HEK293 (cell line): ENCODE measurements around the gene BLACAT1.

Experiments used
- CTCF ChIA-PET: fragments of 350-600 bp; formaldehyde crosslinking; extraction: SDS; loops from one replicate; lab custom pipeline; 2021; ENCODE audit warnings: antibody characterized with exemption; lab: Yijun Ruan, JAX
- POLR2A ChIA-PET: fragments of 300-600 bp; formaldehyde crosslinking; extraction: SDS; loops from one replicate; lab custom pipeline; 2020; ENCODE audit warnings: antibody characterized with exemption, inconsistent platforms; lab: Yijun Ruan, JAX
- H3K27ac ChIP-seq: fragments of 200-500 bp; sonication (Bioruptor generic); 2 replicates; pipeline ENCODE4 v1.5.1; 2014; ENCODE audit warnings: low read depth, low read length, control low read depth, inconsistent platforms; ENCODE audit errors: extremely low read depth
- H3K36me3 ChIP-seq, 2 experiments: fragments of 200-500 bp in 1 of 2; sonication (Bioruptor generic) in 1 of 2; 1 replicate in 1 of 2; 2 replicates in 1 of 2; pipeline ENCODE4 v1.5.1; 2014 to 2017; ENCODE audit warnings: inconsistent platforms in 2 of 2, low read length in 2 of 2; ENCODE audit not compliant: control insufficient read depth in 2 of 2, insufficient read depth in 1 of 2
- H3K4me1 ChIP-seq: fragments of 200-500 bp; sonication (Bioruptor generic); 2 replicates; pipeline ENCODE4 v1.5.1; 2014; ENCODE audit warnings: mild to moderate bottlenecking, low read length, inconsistent platforms; ENCODE audit not compliant: control insufficient read depth, insufficient read depth
- H3K4me3 ChIP-seq: 2 replicates; pipeline ENCODE4 v1.5.1; 2011; ENCODE audit warnings: low read depth, mild to moderate bottlenecking, control low read depth, low read length, moderate library complexity
- H3K9me3 ChIP-seq: fragments of 200-500 bp; sonication (Bioruptor generic); 2 replicates; pipeline ENCODE4 v1.5.1; 2014; ENCODE audit warnings: low read depth, low read length, inconsistent platforms; ENCODE audit not compliant: control insufficient read depth, insufficient read depth
- GFI1B ChIP-seq: fragments of 450-650 bp; formaldehyde crosslinking; IDR thresholded peaks from 2 replicates; pipeline ENCODE4 v1.5.1; 2016; ENCODE audit warnings: missing biosample characterization, missing genetic modification characterization
- GLIS1 ChIP-seq: fragments of 450-650 bp; formaldehyde crosslinking; IDR thresholded peaks from 2 replicates; pipeline ENCODE4 v1.5.1; 2016; ENCODE audit warnings: missing biosample characterization, missing genetic modification characterization
- HIC1 ChIP-seq: fragments of 450-650 bp; formaldehyde crosslinking; IDR thresholded peaks from 2 replicates; pipeline ENCODE4 v1.5.1; 2016; ENCODE audit warnings: missing biosample characterization, missing genetic modification characterization
- IKZF3 ChIP-seq: fragments of 450-650 bp; IDR thresholded peaks from 2 replicates; pipeline ENCODE4 v1.5.0; 2018; ENCODE audit warnings: missing biosample characterization, mild to moderate bottlenecking, missing genetic modification characterization, moderate library complexity
- KLF10 ChIP-seq: fragments of 450-650 bp; IDR thresholded peaks from 2 replicates; pipeline ENCODE4 v1.5.1; 2018; ENCODE audit warnings: missing biosample characterization, mild to moderate bottlenecking, missing genetic modification characterization
- PRDM1 ChIP-seq: fragments of 450-650 bp; formaldehyde crosslinking; IDR thresholded peaks from 2 replicates; pipeline ENCODE4; 2016; ENCODE audit warnings: missing biosample characterization, missing genetic modification characterization
- SP3 ChIP-seq: fragments of 450-650 bp; formaldehyde crosslinking; IDR thresholded peaks from 2 replicates; pipeline ENCODE4 v1.5.1; 2016; ENCODE audit warnings: missing biosample characterization, missing genetic modification characterization
- ZBTB20 ChIP-seq: fragments of 450-650 bp; formaldehyde crosslinking; IDR thresholded peaks from 2 replicates; pipeline ENCODE4 v1.5.1; 2016; ENCODE audit warnings: missing biosample characterization, missing genetic modification characterization
- ZIC2 ChIP-seq: fragments of 450-650 bp; formaldehyde crosslinking; IDR thresholded peaks from 2 replicates; pipeline ENCODE4 v1.5.1; 2016; ENCODE audit warnings: missing biosample characterization, missing genetic modification characterization
- ZNF112 ChIP-seq: fragments of 450-650 bp; formaldehyde crosslinking; IDR thresholded peaks from 2 replicates; pipeline ENCODE4 v1.5.0; 2017; ENCODE audit warnings: missing biosample characterization, missing genetic modification characterization
- ZNF324 ChIP-seq: fragments of 450-650 bp; formaldehyde crosslinking; IDR thresholded peaks from 2 replicates; pipeline ENCODE4 v1.5.1; 2016; ENCODE audit warnings: missing biosample characterization, missing genetic modification characterization
- ZNF391 ChIP-seq: fragments of 450-650 bp; formaldehyde crosslinking; IDR thresholded peaks from 2 replicates; pipeline ENCODE4 v1.5.1; 2016; ENCODE audit warnings: low read depth, missing biosample characterization, missing genetic modification characterization, borderline replicate concordance
- ZNF473 ChIP-seq: fragments of 450-650 bp; formaldehyde crosslinking; IDR thresholded peaks from 2 replicates; pipeline ENCODE4 v1.5.1; 2017; ENCODE audit warnings: missing biosample characterization, missing genetic modification characterization
- ZNF521 ChIP-seq: fragments of 450-650 bp; formaldehyde crosslinking; IDR thresholded peaks from 2 replicates; pipeline ENCODE4 v1.5.1; 2017; ENCODE audit warnings: missing biosample characterization, mild to moderate bottlenecking, missing genetic modification characterization
- ZNF529 ChIP-seq: fragments of 450-650 bp; formaldehyde crosslinking; IDR thresholded peaks from 2 replicates; pipeline ENCODE4 v1.5.1; 2017; ENCODE audit warnings: missing genetic modification characterization, missing biosample characterization; ENCODE audit not compliant: insufficient replicate concordance
- ZNF654 ChIP-seq: fragments of 450-650 bp; formaldehyde crosslinking; IDR thresholded peaks from 2 replicates; pipeline ENCODE4 v1.5.1; 2016; ENCODE audit warnings: low read depth, missing biosample characterization, missing genetic modification characterization
- ZNF707 ChIP-seq: fragments of 450-650 bp; formaldehyde crosslinking; IDR thresholded peaks from 2 replicates; pipeline ENCODE4 v1.5.1; 2016; ENCODE audit warnings: missing biosample characterization, missing genetic modification characterization

BLACAT1 gene

GRCh38 chr1:205492774-205493173 lies 36.9 kb upstream of the BLACAT1 start:
- Histone ChIP-seq H3K27ac (no peak overlapping the region; the same call in 1 of the 2 replicates), H3K36me3 (no peaks in the 10 kb centered on the region), H3K4me3 (no peak overlapping the region), H3K4me1 (peaks cover 16% of the 10 kb centered on the region), H3K9me3 (no peaks in the 10 kb centered on the region)
- CTCF ChIA-PET: interaction anchor here (0.6 to 19.2 kb wide), 6 partner anchors 6 to 157 kb away, joined by 3 to 459 read pairs (median 18); no protein-coding TSS in a partner anchor
- POLR2A ChIA-PET: interaction anchor here (0.6 kb wide), 1 partner anchor 133 kb away, joined by 3 read pairs; no protein-coding TSS in a partner anchor
- TF ChIP-seq ZBTB20 (tag by site-specific recombination) (0 out of 2 replicates have a peak, but pooled peaks have one; percentile 37), PRDM1 (tag by site-specific recombination) (0 out of 2 replicates have a peak, but pooled peaks have one; percentile 24), ZNF112 (tag by site-specific recombination) (no peak)

GRCh38 chr1:205492201-205492667 lies 36.4 kb upstream of the BLACAT1 start:
- ChIA-PET POLR2A (interaction anchor here (0.6 kb wide), 1 partner anchor 133 kb away, joined by 3 read pairs; no protein-coding TSS in a partner anchor), CTCF (interaction anchor here (0.6 to 19.2 kb wide), 7 partner anchors 13 to 166 kb away, joined by 3 to 459 read pairs (median 9); no protein-coding TSS in a partner anchor)
- no peaks in the 10 kb centered on the region for H3K36me3 ChIP-seq
- no peak overlapping the region for H3K4me3 ChIP-seq
- peak; percentile 96 for TF ChIP-seq ZIC2 (tag by site-specific recombination)
- no peak for TF ChIP-seq ZNF654
- TF ChIP-seq ZNF529 (tag by site-specific recombination): no peak
- no peak for TF ChIP-seq GFI1B (tag by site-specific recombination)
- no peak for TF ChIP-seq IKZF3 (tag by site-specific recombination)
- peak; percentile 26; the same call in 1 of the 2 replicates for TF ChIP-seq GLIS1 (tag by site-specific recombination)
- no peak for TF ChIP-seq ZNF391
- no peak overlapping the region for H3K27ac ChIP-seq
- peaks cover 16% of the 10 kb centered on the region for H3K4me1 ChIP-seq
- H3K9me3 ChIP-seq: no peaks in the 10 kb centered on the region

GRCh38 chr1:205491794-205492193 lies 35.9 kb upstream of the BLACAT1 start:
- Histone ChIP-seq H3K9me3 (no peaks in the 10 kb centered on the region), H3K4me3 (no peak overlapping the region), H3K36me3 (no peaks in the 10 kb centered on the region), H3K4me1 (peaks cover 16% of the 10 kb centered on the region), H3K27ac (no peak overlapping the region)
- CTCF ChIA-PET: interaction anchor here (0.6 to 19.2 kb wide), 6 partner anchors 13 to 166 kb away, joined by 4 to 459 read pairs (median 13); no protein-coding TSS in a partner anchor
- no peak for TF ChIP-seq KLF10
- TF ChIP-seq ZNF473 (tag by site-specific recombination): no peak
- no peak for TF ChIP-seq HIC1 (tag by site-specific recombination)
- no peak for TF ChIP-seq ZNF521 (tag by site-specific recombination)
- TF ChIP-seq ZNF707 (tag by site-specific recombination): no peak
- TF ChIP-seq ZNF324 (tag by site-specific recombination): no peak
- TF ChIP-seq SP3: no peak
- POLR2A ChIA-PET: no interaction called here
